ENCODE results near the gene TNIP3. TPM values are rescaled to one million over a fixed set of nuclear protein-coding genes. Genes with fewer than 3 reads are reported as not detected.

The TNIP3 gene
- polyA plus RNA-seq, 4 donors, result 0.18 to 0.54 (median 0.32) TPM; not detected in 1

- no peak for FAIRE-seq
These were observed 13.6 kb downstream of the TNIP3 start for GRCh38 chr4:121150486-121150885.

GRCh38 chr4:121150003-121150402 lies 14.1 kb downstream of the TNIP3 start:
- no peak overlapping the region for H3K4me3 ChIP-seq (ENCODE audit: low read depth in 1 of 3, low read length in 3 of 3)
- DNase-seq (no peak), FAIRE-seq (no peak)
- no peaks in the 10 kb centered on the region for H3K9me3 ChIP-seq (ENCODE audit: control insufficient read depth in 2 of 2, insufficient read depth in 1 of 2, low read depth in 1 of 2, low read length in 1 of 2)
- H3K36me3 ChIP-seq (ENCODE audit: control insufficient read depth in 3 of 3, insufficient read depth in 2 of 3, low read depth in 1 of 3, low read length in 3 of 3), result no peaks in the 10 kb centered on the region
- H3K4me1 ChIP-seq (ENCODE audit: control insufficient read depth in 3 of 3, insufficient read depth in 2 of 3, low read depth in 1 of 3, low read length in 2 of 3), result no peaks in the 10 kb centered on the region
- WGBS, 3 donors, result 81 to 91% (median 88%) methylated on average over 4 of the region's 4 CpGs
- no peak overlapping the region for H3K27ac ChIP-seq (ENCODE audit: low read depth in 1 of 3, low read length in 2 of 3)
- H3K27me3 ChIP-seq (ENCODE audit: control insufficient read depth in 3 of 3, insufficient read depth in 3 of 3, low read length in 3 of 3), result no peaks in the 10 kb centered on the region

More at GRCh38 chr4:121150486-121150885, 13.6 kb downstream of the TNIP3 start:
- Histone ChIP-seq H3K27ac (ENCODE audit: low read depth in 1 of 3, low read length in 2 of 3) (no peak overlapping the region), H3K27me3 (ENCODE audit: control insufficient read depth in 3 of 3, insufficient read depth in 3 of 3, low read length in 3 of 3) (no peaks in the 10 kb centered on the region), H3K4me3 (ENCODE audit: low read depth in 1 of 3, low read length in 3 of 3) (no peak overlapping the region), H3K4me1 (ENCODE audit: control insufficient read depth in 3 of 3, insufficient read depth in 2 of 3, low read depth in 1 of 3, low read length in 2 of 3) (no peaks in the 10 kb centered on the region), H3K9me3 (ENCODE audit: control insufficient read depth in 2 of 2, insufficient read depth in 1 of 2, low read depth in 1 of 2, low read length in 1 of 2) (no peaks in the 10 kb centered on the region), H3K36me3 (ENCODE audit: control insufficient read depth in 3 of 3, insufficient read depth in 2 of 3, low read depth in 1 of 3, low read length in 3 of 3) (no peaks in the 10 kb centered on the region)
- no peak for DNase-seq
- 59 to 83% (median 61%) methylated on average over 1 of the region's 1 CpG for WGBS, 3 donors

GRCh38 chr4:121148621-121149020 lies 15.5 kb downstream of the TNIP3 start:
- no peak for FAIRE-seq

GRCh38 chr4:121148000-121148399 lies 16.1 kb downstream of the TNIP3 start:
- FAIRE-seq, result no peak
- Histone ChIP-seq H3K27ac (ENCODE audit: low read depth in 1 of 3, low read length in 2 of 3) (no peak overlapping the region), H3K27me3 (ENCODE audit: control insufficient read depth in 3 of 3, insufficient read depth in 3 of 3, low read length in 3 of 3) (no peaks in the 10 kb centered on the region), H3K9me3 (ENCODE audit: control insufficient read depth in 2 of 2, insufficient read depth in 1 of 2, low read depth in 1 of 2, low read length in 1 of 2) (no peaks in the 10 kb centered on the region), H3K4me1 (ENCODE audit: control insufficient read depth in 3 of 3, insufficient read depth in 2 of 3, low read depth in 1 of 3, low read length in 2 of 3) (no peaks in the 10 kb centered on the region), H3K4me3 (ENCODE audit: low read depth in 1 of 3, low read length in 3 of 3) (no peak overlapping the region), H3K36me3 (ENCODE audit: control insufficient read depth in 3 of 3, insufficient read depth in 2 of 3, low read depth in 1 of 3, low read length in 3 of 3) (no peaks in the 10 kb centered on the region)
- no peak for DNase-seq
- WGBS, 3 donors, result 61 to 69% (median 67%) methylated on average over 4 of the region's 4 CpGs

More at GRCh38 chr4:121148621-121149020, 15.5 kb downstream of the TNIP3 start:
- H3K27ac ChIP-seq (ENCODE audit: low read depth in 1 of 3, low read length in 2 of 3), result no peak overlapping the region
- H3K36me3 ChIP-seq (ENCODE audit: control insufficient read depth in 3 of 3, insufficient read depth in 2 of 3, low read depth in 1 of 3, low read length in 3 of 3), result no peaks in the 10 kb centered on the region
- no peak overlapping the region for H3K4me3 ChIP-seq (ENCODE audit: low read depth in 1 of 3, low read length in 3 of 3)
- H3K9me3 ChIP-seq (ENCODE audit: control insufficient read depth in 2 of 2, insufficient read depth in 1 of 2, low read depth in 1 of 2, low read length in 1 of 2), result no peaks in the 10 kb centered on the region
- H3K4me1 ChIP-seq (ENCODE audit: control insufficient read depth in 3 of 3, insufficient read depth in 2 of 3, low read depth in 1 of 3, low read length in 2 of 3), result no peaks in the 10 kb centered on the region
- no peaks in the 10 kb centered on the region for H3K27me3 ChIP-seq (ENCODE audit: control insufficient read depth in 3 of 3, insufficient read depth in 3 of 3, low read length in 3 of 3)
- DNase-seq, result no peak

- H3K27ac ChIP-seq (ENCODE audit: low read depth in 1 of 3, low read length in 2 of 3), result no peak overlapping the region
- no peaks in the 10 kb centered on the region for H3K4me1 ChIP-seq (ENCODE audit: control insufficient read depth in 3 of 3, insufficient read depth in 2 of 3, low read depth in 1 of 3, low read length in 2 of 3)
- H3K4me3 ChIP-seq (ENCODE audit: low read depth in 1 of 3, low read length in 3 of 3), result no peak overlapping the region
- no peak for DNase-seq
- no peak for FAIRE-seq
- WGBS, 3 donors, result 58 to 78% (median 73%) methylated on average over 1 of the region's 1 CpG
- no peaks in the 10 kb centered on the region for H3K36me3 ChIP-seq (ENCODE audit: control insufficient read depth in 3 of 3, insufficient read depth in 2 of 3, low read depth in 1 of 3, low read length in 3 of 3)
- H3K27me3 ChIP-seq (ENCODE audit: control insufficient read depth in 3 of 3, insufficient read depth in 3 of 3, low read length in 3 of 3), result no peaks in the 10 kb centered on the region
- H3K9me3 ChIP-seq (ENCODE audit: control insufficient read depth in 2 of 2, insufficient read depth in 1 of 2, low read depth in 1 of 2, low read length in 1 of 2), result no peaks in the 10 kb centered on the region
These were observed 17.6 kb downstream of the TNIP3 start for GRCh38 chr4:121146530-121146929.

GRCh38 chr4:121145430-121145829 lies 18.7 kb downstream of the TNIP3 start:
- H3K27ac ChIP-seq (ENCODE audit: low read depth in 1 of 3, low read length in 2 of 3), result no peak overlapping the region
- H3K27me3 ChIP-seq (ENCODE audit: control insufficient read depth in 3 of 3, insufficient read depth in 3 of 3, low read length in 3 of 3), result no peaks in the 10 kb centered on the region
- H3K4me1 ChIP-seq (ENCODE audit: control insufficient read depth in 3 of 3, insufficient read depth in 2 of 3, low read depth in 1 of 3, low read length in 2 of 3), result no peaks in the 10 kb centered on the region
- FAIRE-seq (no peak), DNase-seq (no peak)
- no peaks in the 10 kb centered on the region for H3K36me3 ChIP-seq (ENCODE audit: control insufficient read depth in 3 of 3, insufficient read depth in 2 of 3, low read depth in 1 of 3, low read length in 3 of 3)
- no peak overlapping the region for H3K4me3 ChIP-seq (ENCODE audit: low read depth in 1 of 3, low read length in 3 of 3)
- no peaks in the 10 kb centered on the region for H3K9me3 ChIP-seq (ENCODE audit: control insufficient read depth in 2 of 2, insufficient read depth in 1 of 2, low read depth in 1 of 2, low read length in 1 of 2)
- 72 to 90% (median 81%) methylated on average over 1 of the region's 1 CpG for WGBS, 3 donors

- Histone ChIP-seq H3K36me3 (ENCODE audit: control insufficient read depth in 3 of 3, insufficient read depth in 2 of 3, low read depth in 1 of 3, low read length in 3 of 3) (no peaks in the 10 kb centered on the region), H3K9me3 (ENCODE audit: control insufficient read depth in 2 of 2, insufficient read depth in 1 of 2, low read depth in 1 of 2, low read length in 1 of 2) (no peaks in the 10 kb centered on the region), H3K4me1 (ENCODE audit: control insufficient read depth in 3 of 3, insufficient read depth in 2 of 3, low read depth in 1 of 3, low read length in 2 of 3) (no peaks in the 10 kb centered on the region), H3K27me3 (ENCODE audit: control insufficient read depth in 3 of 3, insufficient read depth in 3 of 3, low read length in 3 of 3) (no peaks in the 10 kb centered on the region), H3K4me3 (ENCODE audit: low read depth in 1 of 3, low read length in 3 of 3) (no peak overlapping the region), H3K27ac (ENCODE audit: low read depth in 1 of 3, low read length in 2 of 3) (no peak overlapping the region)
- 71 to 92% (median 87%) methylated on average over 2 of the region's 2 CpGs for WGBS, 3 donors
- no peak for DNase-seq
- FAIRE-seq, result no peak
These were observed 20.1 kb downstream of the TNIP3 start for GRCh38 chr4:121144021-121144420.

- no peak for FAIRE-seq
- Histone ChIP-seq H3K4me1 (ENCODE audit: control insufficient read depth in 3 of 3, insufficient read depth in 2 of 3, low read depth in 1 of 3, low read length in 2 of 3) (no peaks in the 10 kb centered on the region), H3K27me3 (ENCODE audit: control insufficient read depth in 3 of 3, insufficient read depth in 3 of 3, low read length in 3 of 3) (no peaks in the 10 kb centered on the region), H3K4me3 (ENCODE audit: low read depth in 1 of 3, low read length in 3 of 3) (no peak overlapping the region), H3K9me3 (ENCODE audit: control insufficient read depth in 2 of 2, insufficient read depth in 1 of 2, low read depth in 1 of 2, low read length in 1 of 2) (no peaks in the 10 kb centered on the region), H3K36me3 (ENCODE audit: control insufficient read depth in 3 of 3, insufficient read depth in 2 of 3, low read depth in 1 of 3, low read length in 3 of 3) (no peaks in the 10 kb centered on the region), H3K27ac (ENCODE audit: low read depth in 1 of 3, low read length in 2 of 3) (no peak overlapping the region)
- DNase-seq, result no peak
These were observed 21.0 kb downstream of the TNIP3 start for GRCh38 chr4:121143131-121143530.

GRCh38 chr4:121140716-121141460 lies 23.2 kb downstream of the TNIP3 start:
- Histone ChIP-seq H3K27ac (ENCODE audit: low read depth in 1 of 3, low read length in 2 of 3) (no peak overlapping the region), H3K36me3 (ENCODE audit: control insufficient read depth in 3 of 3, insufficient read depth in 2 of 3, low read depth in 1 of 3, low read length in 3 of 3) (no peaks in the 10 kb centered on the region), H3K4me3 (ENCODE audit: low read depth in 1 of 3, low read length in 3 of 3) (no peak overlapping the region), H3K4me1 (ENCODE audit: control insufficient read depth in 3 of 3, insufficient read depth in 2 of 3, low read depth in 1 of 3, low read length in 2 of 3) (no peaks in the 10 kb centered on the region), H3K9me3 (ENCODE audit: control insufficient read depth in 2 of 2, insufficient read depth in 1 of 2, low read depth in 1 of 2, low read length in 1 of 2) (no peaks in the 10 kb centered on the region), H3K27me3 (ENCODE audit: control insufficient read depth in 3 of 3, insufficient read depth in 3 of 3, low read length in 3 of 3) (no peaks in the 10 kb centered on the region)
- 84 to 90% (median 88%) methylated on average over 5 of the region's 5 CpGs for WGBS, 3 donors
- DNase-seq (no peak), FAIRE-seq (no peak)
